Left cardiac atrium (tissue), 4 donors: ENCODE data around the gene C1orf50. TPM values are rescaled to one million over a fixed set of nuclear protein-coding genes. Genes with fewer than 3 reads are reported as not detected.
A peak's percentile ranks its signal among the peaks of the same experiment; 100 is the strongest.
"Not testable (repeated sequence)": the region's sequence is repeated elsewhere in the genome, so short reads cannot be mapped to it uniquely, and the experiment has no call there.

Experiments
- ATAC-seq, 2 donors: fragments of 200-7000 bp; cut with Tn5 transposase; one replicate each; pipeline ENCODE4 v1.9.1; 2020; ENCODE audit warnings: mild to moderate bottlenecking in 2 of 2, moderate library complexity in 2 of 2
- DNase-seq: peaks from one replicate; pipeline ENCODE4 v3.0.0-alpha.2; 2020
- intact Hi-C, 2 donors: fragments of 100-400 bp; cut with DNase I; formaldehyde crosslinking; loops; one replicate each; pipeline versions ENCODE4 v1.14.1 to v1.15.1; 2022 to 2023
- long read RNA-seq: library from polyadenylated mRNA; unstranded; transcript quantifications from one replicate; pipeline ENCODE4 v2.0.0, GENCODE V29; 2021
- total RNA-seq, 2 donors: library from RNA; stranded (reverse); fragmentation: NEBNext Ultra II Directional; extraction: Animal tissue kit (Norgen Biotek cat#: 25700); gene quantifications; one replicate each; pipeline ENCODE4 v1.2.1, GENCODE V29; 2021
- donor health status: DM: no; HTN: yes; CAD: no.
- donor health status: DM: no; HTN: yes; CAD: no; lungs with severe emphysema.
- donor health status: DM: yes; HTN: yes; CAD: no.
- donor health status: Dilated cardiomyopathy.

Gene C1orf50
- total RNA-seq: 1 to 10 TPM; 5.1 to 7.7 TPM
- long read RNA-seq, full-length matches to known transcripts: 2 of 4 reads
- long read RNA-seq, partial matches to known transcripts: 1 of 4 reads
- long read RNA-seq, other reads (novel, unspliced or antisense): 1 of 4 reads

GRCh38 chr1:42766741-42767509 is at the start of gene C1orf50, which contains the start of gene P3H1:
Gene C1orf50, plus strand, starts transcription at chr1:42767249. Its CDS starts 63 bp downstream, at chr1:42767312.
Gene P3H1, minus strand, starts transcription at chr1:42767028. Its CDS starts 57 bp downstream, at chr1:42766971.
- DNase-seq: peak; percentile 100
- intact Hi-C loops: loop anchor here in 1 of 2 donors (5.0 kb wide), 1 partner anchor 50 kb away; the partner anchor contains the start of genes ERMAP and SVBP
- ATAC-seq: peak; percentile 95 to 96

DNA sequence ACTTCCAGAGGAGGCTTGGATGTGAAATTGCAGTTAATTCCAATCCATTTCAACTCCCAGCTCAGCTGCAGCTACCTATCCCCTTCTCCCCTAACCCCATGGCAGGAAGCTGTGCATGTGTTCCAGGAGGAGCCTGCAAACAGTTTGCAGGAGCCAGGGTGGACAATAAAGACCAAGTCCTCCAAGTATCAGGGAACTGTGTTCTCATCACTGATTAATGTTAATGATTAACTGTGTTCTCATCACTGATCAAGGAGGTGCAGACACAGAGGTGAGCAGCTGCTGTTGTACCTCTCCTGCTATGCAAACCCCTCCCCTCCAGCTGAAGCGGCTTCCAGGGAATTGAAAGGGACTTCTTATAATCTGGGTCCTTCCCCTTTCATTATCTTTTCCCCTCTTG is 46.2 kb upstream of the C1orf50 start:
- ATAC-seq: no peak
- intact Hi-C loops: no loop called here
- DNase-seq: no peak

GRCh38 chr1:42721926-42722325 is 45.1 kb upstream of the C1orf50 start:
- intact Hi-C loops: no loop called here
- DNase-seq: no peak
- no peak for ATAC-seq

DNA sequence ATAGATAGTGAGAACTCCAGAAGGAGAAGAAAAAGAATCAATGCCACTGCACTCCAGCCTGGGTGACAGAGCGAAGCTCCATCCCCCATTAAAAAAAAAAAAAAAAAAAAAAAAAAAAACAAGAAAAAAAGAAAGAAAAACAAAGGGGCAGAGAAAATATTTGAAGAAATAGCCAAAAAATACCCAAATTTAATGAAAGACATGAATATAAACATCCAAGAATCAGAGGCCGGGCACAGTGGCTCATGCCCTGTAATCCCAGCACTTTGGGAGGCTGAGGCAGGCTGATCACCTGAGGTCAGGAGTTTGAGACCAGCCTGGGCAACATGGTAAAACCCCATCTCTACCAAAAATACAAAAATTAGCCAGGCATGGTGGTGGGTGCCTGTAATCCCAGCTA is 44.6 kb upstream of the C1orf50 start:
- intact Hi-C loops, ATAC-seq, DNase-seq: not testable (repeated sequence)

- ATAC-seq: no peak
- intact Hi-C loops: no loop called here
- no peak for DNase-seq
Observed at GRCh38 chr1:42723511-42723910, 43.5 kb upstream of the C1orf50 start.

GRCh38 chr1:42725820-42726219 is 41.2 kb upstream of the C1orf50 start:
- ATAC-seq, DNase-seq, intact Hi-C loops: not testable (repeated sequence)

DNA sequence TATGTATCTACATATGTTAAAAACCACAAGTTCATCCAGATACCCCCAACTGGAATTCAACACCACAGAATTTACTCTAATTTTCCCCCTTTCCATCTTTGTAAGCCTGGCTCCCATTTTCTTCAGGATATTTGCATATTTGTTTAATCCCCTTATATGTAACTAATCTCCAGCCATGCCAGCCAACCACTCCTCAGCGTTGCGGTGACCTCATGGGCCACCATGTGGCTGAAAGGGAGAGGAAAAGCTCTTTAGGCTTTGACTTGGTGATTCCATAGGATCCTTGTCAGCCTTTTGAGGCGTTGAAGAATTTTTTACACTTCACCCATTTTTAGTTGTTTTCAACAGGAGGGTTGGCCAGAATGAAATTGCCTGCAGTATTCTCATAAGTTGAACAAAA is 37.0 kb upstream of the C1orf50 start:
- no peak for ATAC-seq
- intact Hi-C loops: no loop called here
- DNase-seq: no peak

DNA sequence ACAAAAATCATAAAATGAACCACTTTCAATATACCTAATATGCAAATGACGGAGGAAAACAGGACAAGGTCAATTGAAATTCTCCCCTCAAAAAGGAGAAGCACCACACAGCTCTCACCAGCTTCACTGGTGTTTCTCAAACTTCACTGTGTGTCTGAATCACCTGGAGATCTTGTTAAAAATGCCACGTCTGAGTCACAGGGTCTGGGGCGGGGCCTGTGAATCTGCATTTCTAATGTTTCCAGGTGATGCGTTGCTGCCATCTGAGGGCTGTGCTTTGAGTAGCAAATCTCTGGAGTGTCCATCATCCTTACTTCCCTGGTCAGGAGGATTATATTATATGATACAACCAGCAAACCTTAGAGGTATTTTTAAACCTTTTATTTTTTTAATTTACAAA is 36.1 kb upstream of the C1orf50 start:
- intact Hi-C loops: no loop called here
- DNase-seq (no peak), ATAC-seq (no peak)

DNA sequence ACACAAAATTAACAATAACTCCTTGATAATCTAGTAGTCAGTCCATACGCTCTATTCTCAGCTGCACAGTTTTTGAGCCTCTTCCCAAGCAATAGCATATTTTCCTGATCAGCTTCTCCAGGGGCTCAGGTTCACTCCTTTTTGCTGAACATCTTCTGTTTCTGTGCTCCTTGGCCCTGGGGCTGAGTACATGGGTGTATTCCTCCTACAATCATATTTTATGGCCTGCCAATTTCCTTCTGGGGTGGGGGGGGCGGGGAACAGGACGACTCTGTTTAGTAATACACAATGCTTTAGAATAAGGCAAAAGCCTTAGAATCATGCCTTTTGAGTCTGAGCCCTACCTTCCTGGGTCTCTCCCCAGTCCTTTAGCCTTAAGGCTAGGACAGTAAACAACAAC is 35.5 kb upstream of the C1orf50 start:
- no peak for ATAC-seq
- intact Hi-C loops: no loop called here
- no peak for DNase-seq

DNA sequence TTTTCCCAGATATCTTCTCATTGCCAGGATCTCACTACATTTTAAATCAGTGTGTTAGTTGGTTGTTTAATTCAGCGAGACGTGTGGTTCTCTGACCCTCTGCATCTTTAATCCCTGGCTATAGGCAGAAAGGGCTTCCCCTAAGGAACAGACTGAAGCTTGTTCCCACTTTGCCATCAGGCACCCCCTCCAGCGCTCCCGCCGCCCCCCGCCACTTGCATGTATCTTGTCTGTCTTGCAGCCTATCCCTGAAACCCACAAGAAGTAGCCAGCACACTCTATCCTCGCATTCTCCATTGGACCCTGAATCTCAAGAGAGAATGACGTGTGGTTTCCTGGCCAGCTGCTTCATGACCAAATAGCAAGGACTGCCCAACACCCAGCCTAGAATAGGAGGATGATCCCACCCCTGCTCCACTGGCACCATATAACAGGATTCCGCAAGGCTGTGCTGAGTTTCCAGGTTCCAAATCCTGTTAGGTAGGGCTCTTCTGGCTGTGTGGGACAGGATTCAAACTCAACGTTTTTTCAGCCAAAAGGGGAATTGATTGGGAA is 34.8 kb upstream of the C1orf50 start:
- no peak for DNase-seq

DNA sequence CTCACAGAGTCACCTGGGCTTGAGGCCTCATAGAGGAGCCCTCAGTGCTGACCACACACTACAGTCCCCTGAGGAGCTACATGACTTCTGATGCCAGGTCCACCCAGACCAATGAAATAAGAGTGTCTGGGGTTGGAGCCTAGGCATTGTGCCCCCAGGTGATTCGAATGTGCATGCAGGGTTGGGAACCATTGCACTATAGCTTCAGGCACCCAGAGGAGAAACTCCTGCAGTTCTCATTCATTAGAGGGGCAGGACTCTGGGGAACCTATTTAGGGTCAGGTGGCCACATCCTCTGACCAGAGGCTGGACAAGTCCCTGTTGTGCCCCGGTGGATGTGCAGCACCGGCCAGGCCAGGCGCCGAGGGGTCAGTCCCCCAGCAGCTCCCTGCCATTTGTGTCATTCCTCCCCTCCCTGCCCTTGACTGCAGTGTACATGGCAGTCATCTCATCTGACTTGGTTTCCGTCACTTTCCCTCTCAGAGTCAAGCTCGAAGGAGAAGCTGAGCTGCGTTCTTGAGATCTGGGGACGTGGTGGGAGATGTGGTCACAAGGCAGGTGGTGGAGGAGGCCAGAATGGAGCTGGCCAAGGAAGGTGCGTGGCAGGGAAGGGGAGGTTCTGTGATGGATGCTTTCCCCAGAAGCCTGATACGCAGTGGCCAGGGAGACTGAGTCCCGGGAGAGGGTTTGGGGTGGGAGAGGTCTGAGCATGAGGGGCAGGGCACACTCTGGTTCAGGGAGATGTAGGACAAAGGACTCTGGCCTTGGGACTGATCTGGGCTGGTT is 33.4 kb upstream of the C1orf50 start:
- no peak for ATAC-seq
- intact Hi-C loops: no loop called here
- DNase-seq: no peak

More for the DNA sequence above, 34.8 kb upstream of the C1orf50 start:
- intact Hi-C loops: no loop called here
- ATAC-seq: no peak

DNA sequence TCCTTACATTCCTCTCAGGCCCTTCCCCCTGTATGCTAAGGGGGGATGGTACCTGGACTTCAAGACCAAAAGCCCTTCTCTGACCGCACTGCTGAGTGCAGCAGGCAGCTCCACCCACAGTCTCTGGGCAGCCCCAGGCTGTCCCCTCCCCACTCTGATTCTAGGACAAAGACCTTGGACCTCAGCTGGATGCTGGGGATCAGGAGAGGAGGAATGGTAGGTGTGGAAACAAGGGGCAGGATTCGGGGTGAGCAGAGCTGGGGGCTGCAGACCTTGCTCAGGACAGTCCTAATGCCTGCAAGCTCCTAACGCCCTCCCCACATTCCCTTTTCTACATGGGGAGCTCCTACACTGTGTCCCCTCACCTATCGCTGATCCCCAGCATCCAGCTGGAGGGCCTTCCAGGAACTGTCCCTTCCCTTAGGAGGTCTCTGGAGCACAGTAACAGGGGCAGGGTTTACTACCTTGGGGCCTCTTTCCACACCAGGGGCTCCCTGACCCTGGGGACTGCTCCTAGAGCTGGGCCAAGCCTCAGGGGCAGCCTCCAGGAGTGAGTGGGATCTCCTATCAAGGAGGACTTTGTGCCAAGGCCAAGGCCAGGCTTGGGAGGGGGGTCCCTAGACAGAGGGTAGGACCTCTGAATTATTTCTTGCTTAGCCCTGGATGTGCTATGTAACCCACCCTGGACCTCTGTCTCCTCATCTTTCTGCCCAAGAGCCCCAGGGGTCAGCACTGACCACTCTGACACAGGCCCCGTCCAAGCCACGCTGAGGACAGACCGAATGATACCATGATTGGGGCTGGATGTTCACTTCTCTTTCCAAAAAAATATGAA is 32.6 kb upstream of the C1orf50 start:
- intact Hi-C loops: no loop called here
- DNase-seq: no peak
- no peak for ATAC-seq

DNA sequence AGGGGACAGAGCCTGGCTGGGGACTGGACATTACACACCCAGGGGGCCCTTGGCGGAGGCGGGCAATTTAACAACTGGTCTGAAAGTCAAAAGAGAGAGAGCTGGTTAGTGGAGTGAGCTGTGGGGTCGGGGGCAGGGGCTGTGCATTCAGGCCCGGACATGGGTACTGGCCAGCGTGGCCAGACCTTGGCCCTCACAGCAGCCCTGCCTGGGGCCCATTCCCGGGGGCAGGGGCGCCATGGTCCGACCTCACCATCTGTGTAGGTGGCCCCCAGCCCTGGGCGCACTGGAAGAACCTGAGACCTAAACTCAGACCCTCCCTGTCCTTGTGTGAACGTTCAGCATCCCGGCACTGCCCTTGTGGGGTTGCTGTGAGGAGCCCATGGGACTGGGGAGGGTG is 32.0 kb upstream of the C1orf50 start:
- ATAC-seq: no peak
- no peak for DNase-seq
- intact Hi-C loops: no loop called here

DNA sequence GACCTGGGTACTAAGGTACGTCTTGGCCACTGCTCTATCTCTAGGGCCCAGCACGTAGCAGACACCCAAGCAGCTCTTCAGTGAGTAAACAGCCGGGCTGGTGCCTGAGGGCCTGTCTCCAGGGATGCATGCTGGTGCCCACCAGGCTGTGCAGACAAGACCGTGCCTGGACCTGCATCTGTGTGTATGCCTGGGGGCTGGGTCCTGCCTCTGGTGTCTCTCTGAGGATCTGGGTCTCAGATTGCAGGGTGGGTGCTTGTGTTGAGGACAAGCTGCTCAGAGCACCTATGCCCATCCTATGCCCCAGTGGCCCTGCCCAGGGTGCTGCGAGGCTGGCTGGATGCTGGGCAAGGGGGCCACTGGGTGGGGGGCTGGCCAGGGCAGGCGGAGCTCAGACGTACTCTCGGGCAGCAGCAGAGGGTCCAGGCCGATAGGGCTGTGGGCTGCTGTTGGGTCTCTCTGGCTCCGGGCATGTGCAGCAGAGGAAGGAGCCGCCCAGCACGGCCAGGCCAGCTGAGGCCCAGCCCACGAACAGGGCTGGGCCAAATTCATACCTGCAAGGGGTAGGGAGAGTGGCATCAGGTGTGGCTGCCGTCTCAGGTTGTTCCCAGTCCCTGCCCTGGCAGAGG is 31.5 kb upstream of the C1orf50 start:
- no peak for ATAC-seq
- intact Hi-C loops: no loop called here

GRCh38 chr1:42736152-42736551 is 30.9 kb upstream of the C1orf50 start:
- no peak for DNase-seq
- peak in 1 of 2 donors; percentile 24 for ATAC-seq
- intact Hi-C loops: no loop called here

More for the DNA sequence above, 31.5 kb upstream of the C1orf50 start:
- DNase-seq: no peak

- no peak for DNase-seq
- intact Hi-C loops: no loop called here
- no peak for ATAC-seq
Observed at GRCh38 chr1:42736571-42737200, 30.4 kb upstream of the C1orf50 start.

GRCh38 chr1:42737257-42737656 is 29.8 kb upstream of the C1orf50 start:
- ATAC-seq (peak; percentile 30 to 38), DNase-seq (no peak)
- intact Hi-C loops: no loop called here
